IMR-90 (cell line): ENCODE data around the gene PROK2. TPM values are rescaled to one million over a fixed set of nuclear protein-coding genes. Genes with fewer than 3 reads are reported as not detected.

ENCODE experiments used
- ATAC-seq: fragments of 200-7000 bp; cut with Tn5 transposase; 2 replicates; pipeline ENCODE4 v1.9.1; 2020; ENCODE audit warnings: low read depth, mild to moderate bottlenecking, moderate library complexity
- BruUV-seq: library from RNA; stranded (reverse); fragments of 400-500 nt; replicated peaks from 2 replicates; lab custom pipeline; 2021; lab: Mats Ljungman, UMichigan
- CTCF ChIA-PET: fragments of 300-600 bp; formaldehyde crosslinking; extraction: SDS; loops from one replicate; lab custom pipeline; 2021; ENCODE audit warnings: antibody characterized with exemption; lab: Yijun Ruan, JAX
- POLR2A ChIA-PET: fragments of 300-600 bp; sonication (Branson Sonifier 250); formaldehyde crosslinking; loops from one replicate; lab custom pipeline; 2022; ENCODE audit warnings: antibody characterized with exemption; ENCODE audit not compliant: unreplicated experiment; lab: Charles Lee
- DNase-seq: peaks from one replicate; pipeline ENCODE4 v3.0.0; 2013
- H2AFZ ChIP-seq: replicated peaks from 2 replicates; pipeline ENCODE3; 2013; ENCODE audit warnings: low read length, mild to moderate bottlenecking; ENCODE audit not compliant: poor library complexity
- H2AK5ac ChIP-seq: 2 replicates; pipeline ENCODE4 v1.6.1; 2013; ENCODE audit warnings: low read depth, low read length, inconsistent platforms
- H2AK9ac ChIP-seq: replicated peaks from 2 replicates; pipeline ENCODE3; 2013; ENCODE audit warnings: mild to moderate bottlenecking, low read depth, low read length, moderate library complexity; ENCODE audit not compliant: poor library complexity
- H2BK120ac ChIP-seq: 2 replicates; pipeline ENCODE4 v1.6.1; 2013; ENCODE audit warnings: low read depth, low read length, inconsistent platforms
- H2BK15ac ChIP-seq: 3 replicates; pipeline ENCODE4 v1.6.1; 2013; ENCODE audit warnings: low read depth, low read length, inconsistent platforms
- H2BK20ac ChIP-seq: 2 replicates; pipeline ENCODE4 v1.6.1; 2013; ENCODE audit warnings: low read depth, mild to moderate bottlenecking, inconsistent platforms, low read length, moderate library complexity
- H2BK5ac ChIP-seq: 2 replicates; pipeline ENCODE4 v1.6.1; 2013; ENCODE audit warnings: mild to moderate bottlenecking, low read depth, low read length, inconsistent platforms; ENCODE audit not compliant: poor library complexity, severe bottlenecking
- H3K14ac ChIP-seq: replicated peaks from 2 replicates; pipeline ENCODE4 v1.6.1; 2013; ENCODE audit warnings: low read depth, low read length, inconsistent platforms
- H3K18ac ChIP-seq: 2 replicates; pipeline ENCODE4 v1.6.1; 2013; ENCODE audit warnings: low read depth, low read length, control low read depth
- H3K23ac ChIP-seq: 2 replicates; pipeline ENCODE4 v1.6.1; 2013; ENCODE audit warnings: low read depth, low read length, inconsistent platforms
- H3K27ac ChIP-seq: 2 replicates; pipeline ENCODE4 v1.5.1; 2013; ENCODE audit warnings: mild to moderate bottlenecking, control low read depth, low read length; ENCODE audit not compliant: insufficient read depth
- H3K27me3 ChIP-seq: 2 replicates; pipeline ENCODE4 v1.6.1; 2013; ENCODE audit warnings: low read length; ENCODE audit not compliant: control insufficient read depth, insufficient read depth
- H3K36me3 ChIP-seq: 2 replicates; pipeline ENCODE4 v1.6.1; 2013; ENCODE audit warnings: low read length, mixed read lengths; ENCODE audit not compliant: control insufficient read depth, insufficient read depth
- H3K4ac ChIP-seq: 2 replicates; pipeline ENCODE4 v1.6.1; 2013; ENCODE audit warnings: low read depth, low read length, inconsistent platforms
- H3K4me1 ChIP-seq: 2 replicates; pipeline ENCODE4 v1.6.1; 2013; ENCODE audit warnings: low read length, mixed read lengths; ENCODE audit not compliant: control insufficient read depth, insufficient read depth
- H3K4me2 ChIP-seq: 2 replicates; pipeline ENCODE4 v1.6.1; 2013; ENCODE audit warnings: low read depth, mild to moderate bottlenecking, control low read depth, low read length, moderate library complexity
- H3K4me3 ChIP-seq: 2 replicates; pipeline ENCODE4 v1.5.1; 2013; ENCODE audit warnings: low read depth, mild to moderate bottlenecking, control low read depth, low read length, moderate library complexity; ENCODE audit not compliant: insufficient read depth
- H3K56ac ChIP-seq: 2 replicates; pipeline ENCODE4 v1.6.1; 2013; ENCODE audit warnings: low read length, inconsistent platforms; ENCODE audit not compliant: insufficient read depth; ENCODE audit errors: extremely low read depth
- H3K79me1 ChIP-seq, 2 experiments: 2 replicates each; pipeline ENCODE4 v1.6.1; 2013; ENCODE audit warnings: low read length in 2 of 2, inconsistent platforms in 1 of 2, low read depth in 1 of 2
- H3K9ac ChIP-seq: 2 replicates; pipeline ENCODE4 v1.6.1; 2013; ENCODE audit warnings: low read depth, low read length, control low read depth
- H3K9me1 ChIP-seq: 2 replicates; pipeline ENCODE4 v1.6.1; 2013; ENCODE audit warnings: low read length, inconsistent platforms; ENCODE audit not compliant: insufficient read depth
- H3K9me3 ChIP-seq: 2 replicates; pipeline ENCODE4 v1.6.1; 2013; ENCODE audit warnings: low read length; ENCODE audit not compliant: control insufficient read depth, insufficient read depth
- H4K20me1 ChIP-seq: 2 replicates; pipeline ENCODE4 v1.6.1; 2013; ENCODE audit warnings: low read length, inconsistent platforms; ENCODE audit not compliant: insufficient read depth
- H4K5ac ChIP-seq: 2 replicates; pipeline ENCODE4 v1.6.1; 2013; ENCODE audit warnings: mild to moderate bottlenecking, low read depth, low read length, control low read depth
- H4K8ac ChIP-seq, 2 experiments: 2 replicates each; pipeline ENCODE4 v1.6.1; 2013; ENCODE audit warnings: low read depth in 2 of 2, low read length in 2 of 2, control low read depth in 1 of 2, inconsistent platforms in 1 of 2
- H4K91ac ChIP-seq: 2 replicates; pipeline ENCODE4 v1.6.1; 2013; ENCODE audit warnings: low read depth, low read length, inconsistent platforms; ENCODE audit not compliant: insufficient read depth
- BHLHE40 ChIP-seq: fragments of 150-350 bp; IDR thresholded peaks from 2 replicates; pipeline ENCODE4 v1.6.1; 2016; ENCODE audit warnings: mild to moderate bottlenecking, low read depth, low read length
- CEBPB ChIP-seq: IDR thresholded peaks from 2 replicates; pipeline ENCODE4 v1.6.1; 2012; ENCODE audit warnings: low read depth, low read length, improper control_type of control experiment
- CHD1 ChIP-seq: IDR thresholded peaks from 2 replicates; pipeline ENCODE4 v1.6.1; 2012; ENCODE audit warnings: low read depth, low read length, improper control_type of control experiment
- ELK1 ChIP-seq: fragments of 150-350 bp; IDR thresholded peaks from 2 replicates; pipeline ENCODE4 v1.6.1; 2016; ENCODE audit warnings: low read depth, mild to moderate bottlenecking, low read length, moderate library complexity, borderline replicate concordance
- FOS ChIP-seq: fragments of 150-350 bp; IDR thresholded peaks from 2 replicates; pipeline ENCODE4 v1.6.1; 2016; ENCODE audit warnings: low read depth, low read length
- MAFK ChIP-seq: IDR thresholded peaks from 2 replicates; pipeline ENCODE4 v1.6.1; 2012; ENCODE audit warnings: low read depth, low read length, improper control_type of control experiment
- MAZ ChIP-seq: IDR thresholded peaks from 2 replicates; pipeline ENCODE4 v1.6.1; 2012; ENCODE audit warnings: low read depth, mild to moderate bottlenecking, low read length, improper control_type of control experiment, moderate library complexity, borderline replicate concordance
- MXI1 ChIP-seq: IDR thresholded peaks from 2 replicates; pipeline ENCODE4 v1.6.1; 2012; ENCODE audit warnings: low read depth, mild to moderate bottlenecking, low read length, moderate library complexity, borderline replicate concordance
- NFE2L2 ChIP-seq: fragments of 150-350 bp; IDR thresholded peaks from 2 replicates; pipeline ENCODE4 v1.6.1; 2016; ENCODE audit warnings: low read depth, mild to moderate bottlenecking, low read length
- POLR2A ChIP-seq: IDR thresholded peaks from 2 replicates; pipeline ENCODE4 v1.6.1; 2012; ENCODE audit warnings: mild to moderate bottlenecking, low read depth, low read length
- RAD21 ChIP-seq: IDR thresholded peaks from 2 replicates; pipeline ENCODE4 v1.6.1; 2012; ENCODE audit warnings: low read length, improper control_type of control experiment
- RCOR1 ChIP-seq: IDR thresholded peaks from 2 replicates; pipeline ENCODE4 v1.6.1; 2012; ENCODE audit warnings: mild to moderate bottlenecking, low read length, improper control_type of control experiment; ENCODE audit not compliant: insufficient replicate concordance
- RFX5 ChIP-seq: IDR thresholded peaks from 2 replicates; pipeline ENCODE4 v1.8.0; 2012; ENCODE audit warnings: low read depth, mild to moderate bottlenecking, low read length, moderate library complexity
- SMC3 ChIP-seq: fragments of 150-350 bp; IDR thresholded peaks from 2 replicates; pipeline ENCODE4 v1.6.1; 2016; ENCODE audit warnings: low read depth, mild to moderate bottlenecking, antibody characterized with exemption, low read length, moderate library complexity
- WGBS, 2 experiments: methylation state at CpG; one replicate each; pipeline versions ENCODE4 v1.1.5 to v1.1.7; 2013; ENCODE audit warnings: missing lambda C conversion rate in 2 of 2; ENCODE audit not compliant: insufficient read length in 1 of 2; ENCODE audit errors: extremely low coverage in 2 of 2; 5-methylcytosine and 5-hydroxymethylcytosine counted together
- dilution Hi-C: fragments of 300-500 bp; cut with HindIII; formaldehyde crosslinking; loops from one replicate; pipeline ENCODE4 v1.14.3; 2018; ENCODE audit warnings: low sequenced_read_pairs; ENCODE audit not compliant: unreplicated experiment
- in situ Hi-C: fragments of 300-500 bp; cut with MboI; formaldehyde crosslinking; loops from 3 replicates; pipeline ENCODE4 v1.14.3; 2019; ENCODE audit warnings: low sequenced_read_pairs, inconsistent platforms, mixed read lengths
- intact Hi-C: fragments of 100-400 bp; cut with micrococcal nuclease; formaldehyde crosslinking; loops from 2 replicates; pipeline ENCODE4 v1.10.0; 2022
- polyA plus RNA-seq, 3 experiments: library from polyadenylated mRNA; depleted of rRNA; stranded (reverse); fragments of >200 nt; gene quantifications; 2 replicates each; pipeline ENCODE4 v1.2.3, GENCODE V29; 2012; ENCODE audit warnings: low replicate concordance in 1 of 3
- total RNA-seq: library from RNA; depleted of rRNA; stranded (reverse); fragments of >200 nt; gene quantifications from 2 replicates; pipeline ENCODE4 v1.2.3, GENCODE V29; 2012
- TF ChIP-seq, protein P1 (sequence below): fragments of 150-350 bp; IDR thresholded peaks from 2 replicates; pipeline ENCODE4 v1.6.1; 2017; ENCODE audit warnings: mild to moderate bottlenecking, antibody characterized with exemption, low read length, low read depth
- TF ChIP-seq, protein P2 (sequence below): conservative IDR thresholded peaks from 2 replicates; pipeline ENCODE4 v1.5.1; 2012; ENCODE audit warnings: mild to moderate bottlenecking, low read depth, low read length, improper control_type of control experiment

PROK2 gene
- total and polyA plus RNA-seq, 2 of the 4 experiments (the other 2 are of a cell fraction): not detected

DNA sequence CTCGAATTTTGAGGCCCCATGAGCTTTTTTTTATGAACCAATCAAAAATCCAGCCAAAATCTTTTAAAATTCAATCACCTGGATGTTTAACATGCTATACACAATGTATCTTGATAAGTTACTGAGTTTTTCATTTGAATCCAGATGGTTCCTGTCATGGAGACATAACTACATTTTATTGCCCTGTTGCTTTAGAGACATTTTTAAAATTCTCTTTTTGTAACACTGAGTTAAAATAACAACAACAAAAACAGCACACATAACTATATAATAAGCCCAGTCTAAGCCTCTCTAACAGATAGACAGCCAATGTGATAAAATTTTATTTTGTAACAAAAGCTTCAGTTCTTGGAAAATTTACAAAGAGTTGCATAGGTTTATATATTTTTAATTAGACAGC, 1.8 kb downstream of the PROK2 start:
- POLR2A ChIA-PET: no interaction called here
- H3K9ac ChIP-seq: no peak overlapping the region
- no peak overlapping the region for H3K56ac ChIP-seq
- H3K4me2 ChIP-seq: no peak overlapping the region
- dilution Hi-C loops (no loop called here), intact Hi-C loops (no loop called here), in situ Hi-C loops (no loop called here)
- no peak for DNase-seq
- no peaks in the 10 kb centered on the region for H3K79me1 ChIP-seq
- H3K27ac ChIP-seq: no peak overlapping the region
- CTCF ChIA-PET: interaction anchor here (1.3 kb wide), 1 partner anchor 23 kb away, joined by 5 read pairs; no protein-coding TSS in a partner anchor
- ATAC-seq: no peak
- no peak overlapping the region for H4K8ac ChIP-seq
- no peaks in the 10 kb centered on the region for H3K36me3 ChIP-seq
- H3K9me1 ChIP-seq: no peaks in the 10 kb centered on the region
- H3K23ac ChIP-seq: no peak overlapping the region
- BruUV-seq: no TSS peak
- peaks cover 52% of the 10 kb centered on the region for H3K27me3 ChIP-seq
- WGBS, 2 experiments: no CpG with 5 or more reads among the region's 1 CpG
- TF ChIP-seq BHLHE40 (no peak), FOS (no peak), POLR2A (no peak), MAFK (no peak), MAZ (no peak), MXI1 (no peak), CEBPB (no peak), SMC3 (no peak), NFE2L2 (no peak), RCOR1 (no peak), ELK1 (no peak), RAD21 (no peak), RFX5 (no peak), CHD1 (no peak)
- TF ChIP-seq, protein P1, sequence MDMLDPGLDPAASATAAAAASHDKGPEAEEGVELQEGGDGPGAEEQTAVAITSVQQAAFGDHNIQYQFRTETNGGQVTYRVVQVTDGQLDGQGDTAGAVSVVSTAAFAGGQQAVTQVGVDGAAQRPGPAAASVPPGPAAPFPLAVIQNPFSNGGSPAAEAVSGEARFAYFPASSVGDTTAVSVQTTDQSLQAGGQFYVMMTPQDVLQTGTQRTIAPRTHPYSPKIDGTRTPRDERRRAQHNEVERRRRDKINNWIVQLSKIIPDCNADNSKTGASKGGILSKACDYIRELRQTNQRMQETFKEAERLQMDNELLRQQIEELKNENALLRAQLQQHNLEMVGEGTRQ: no peak
- TF ChIP-seq, protein P2, sequence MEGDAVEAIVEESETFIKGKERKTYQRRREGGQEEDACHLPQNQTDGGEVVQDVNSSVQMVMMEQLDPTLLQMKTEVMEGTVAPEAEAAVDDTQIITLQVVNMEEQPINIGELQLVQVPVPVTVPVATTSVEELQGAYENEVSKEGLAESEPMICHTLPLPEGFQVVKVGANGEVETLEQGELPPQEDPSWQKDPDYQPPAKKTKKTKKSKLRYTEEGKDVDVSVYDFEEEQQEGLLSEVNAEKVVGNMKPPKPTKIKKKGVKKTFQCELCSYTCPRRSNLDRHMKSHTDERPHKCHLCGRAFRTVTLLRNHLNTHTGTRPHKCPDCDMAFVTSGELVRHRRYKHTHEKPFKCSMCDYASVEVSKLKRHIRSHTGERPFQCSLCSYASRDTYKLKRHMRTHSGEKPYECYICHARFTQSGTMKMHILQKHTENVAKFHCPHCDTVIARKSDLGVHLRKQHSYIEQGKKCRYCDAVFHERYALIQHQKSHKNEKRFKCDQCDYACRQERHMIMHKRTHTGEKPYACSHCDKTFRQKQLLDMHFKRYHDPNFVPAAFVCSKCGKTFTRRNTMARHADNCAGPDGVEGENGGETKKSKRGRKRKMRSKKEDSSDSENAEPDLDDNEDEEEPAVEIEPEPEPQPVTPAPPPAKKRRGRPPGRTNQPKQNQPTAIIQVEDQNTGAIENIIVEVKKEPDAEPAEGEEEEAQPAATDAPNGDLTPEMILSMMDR: no peak
- H3K9me3 ChIP-seq: no peaks in the 10 kb centered on the region
- no peak overlapping the region for H3K4me3 ChIP-seq
- no peak overlapping the region for H2BK20ac ChIP-seq
- no peak overlapping the region for H2AK9ac ChIP-seq
- H3K4ac ChIP-seq: no peak overlapping the region
- no peak overlapping the region for H2BK5ac ChIP-seq
- H2AK5ac ChIP-seq: no peak overlapping the region
- H4K91ac ChIP-seq: no peak overlapping the region
- no peak overlapping the region for H2BK15ac ChIP-seq
- no peak overlapping the region for H2AFZ ChIP-seq
- no peak overlapping the region for H3K18ac ChIP-seq
- no peak overlapping the region for H2BK120ac ChIP-seq
- H3K4me1 ChIP-seq: no peaks in the 10 kb centered on the region
- no peaks in the 10 kb centered on the region for H4K20me1 ChIP-seq
- no peak overlapping the region for H4K5ac ChIP-seq
- H3K14ac ChIP-seq: no peak overlapping the region
